Upper lobe of right lung (tissue), 1 donor: ENCODE measurements around the gene DOCK2. TPM values are rescaled to one million over a fixed set of nuclear protein-coding genes. Genes with fewer than 3 reads are reported as not detected.
"Not testable (repeated sequence)": the region's sequence is repeated elsewhere in the genome, so short reads cannot be mapped to it uniquely, and the experiment has no call there.

Experiments used
- ATAC-seq: fragments of 200-7000 bp; cut with Tn5 transposase; one replicate; pipeline ENCODE4 v1.9.1; 2020; ENCODE audit warnings: mild to moderate bottlenecking, moderate library complexity
- DNase-seq: peaks from one replicate; pipeline ENCODE4 v3.0.0-alpha.2; 2020
- H3K27ac ChIP-seq: fragments of 200-600 bp; one replicate; pipeline ENCODE4 v1.8.0; 2022
- H3K27me3 ChIP-seq: fragments of 200-600 bp; one replicate; pipeline ENCODE4 v1.8.0; 2022; ENCODE audit warnings: mild to moderate bottlenecking
- H3K36me3 ChIP-seq: fragments of 200-600 bp; one replicate; pipeline ENCODE4 v1.8.0; 2022
- H3K4me1 ChIP-seq: fragments of 200-600 bp; one replicate; pipeline ENCODE4 v1.8.0; 2022
- H3K4me3 ChIP-seq: fragments of 200-600 bp; one replicate; pipeline ENCODE4 v1.8.0; 2022; ENCODE audit warnings: mild to moderate bottlenecking
- H3K9me3 ChIP-seq: fragments of 200-600 bp; one replicate; pipeline ENCODE4 v1.8.0; 2022
- CTCF ChIP-seq: fragments of 200-600 bp; IDR thresholded peaks from one replicate; pipeline ENCODE4 v1.8.0; 2022; ENCODE audit warnings: antibody characterized with exemption
- intact Hi-C: fragments of 100-400 bp; cut with DNase I; formaldehyde crosslinking; loops from one replicate; pipeline ENCODE4 v1.11.0; 2022
- total RNA-seq: library from RNA; stranded (reverse); fragmentation: NEBNext Ultra II Directional; extraction: Animal tissue kit (Norgen Biotek cat#: 25700); gene quantifications from one replicate; pipeline ENCODE4 v1.2.1, GENCODE V29; 2021
- donor health status: DM: no; HTN: yes; CAD: no; lungs with severe emphysema.

Gene DOCK2
- total RNA-seq, 1 donor from 2014 or later: 65.4 TPM

GRCh38 chr5:169944115-169944514 is 307.0 kb downstream of the DOCK2 start:
- Histone ChIP-seq H3K4me1 (no peaks in the 10 kb centered on the region), H3K9me3 (no peaks in the 10 kb centered on the region), H3K4me3 (no peak overlapping the region), H3K27ac (no peak overlapping the region), H3K36me3 (no peaks in the 10 kb centered on the region), H3K27me3 (no peaks in the 10 kb centered on the region)
- DNase-seq (no peak), ATAC-seq (no peak)
- TF ChIP-seq CTCF: no peak
- intact Hi-C loops: no loop called here

- no peak for TF ChIP-seq CTCF
- H3K9me3 ChIP-seq: no peaks in the 10 kb centered on the region
- no peak overlapping the region for H3K4me3 ChIP-seq
- no peaks in the 10 kb centered on the region for H3K36me3 ChIP-seq
- intact Hi-C loops: no loop called here
- ATAC-seq (no peak), DNase-seq (no peak)
- no peaks in the 10 kb centered on the region for H3K4me1 ChIP-seq
- no peak overlapping the region for H3K27ac ChIP-seq
- H3K27me3 ChIP-seq: no peaks in the 10 kb centered on the region
Observed at GRCh38 chr5:169944922-169945680, 308.0 kb downstream of the DOCK2 start.

- peak; percentile 77 for ATAC-seq
Observed at GRCh38 chr5:169945831-169946261, 308.8 kb downstream of the DOCK2 start.

GRCh38 chr5:169946743-169947295 is 309.7 kb downstream of the DOCK2 start:
- intact Hi-C loops: no loop called here
- H3K9me3 ChIP-seq: no peaks in the 10 kb centered on the region
- no peak for TF ChIP-seq CTCF
- no peaks in the 10 kb centered on the region for H3K4me1 ChIP-seq
- H3K27me3 ChIP-seq: no peaks in the 10 kb centered on the region
- no peak for DNase-seq
- H3K27ac ChIP-seq: no peak overlapping the region
- ATAC-seq: no peak
- no peak overlapping the region for H3K4me3 ChIP-seq
- no peaks in the 10 kb centered on the region for H3K36me3 ChIP-seq

More at GRCh38 chr5:169945831-169946261, 308.8 kb downstream of the DOCK2 start:
- Histone ChIP-seq H3K36me3 (no peaks in the 10 kb centered on the region), H3K9me3 (no peaks in the 10 kb centered on the region), H3K4me1 (no peaks in the 10 kb centered on the region), H3K4me3 (no peak overlapping the region), H3K27me3 (no peaks in the 10 kb centered on the region), H3K27ac (no peak overlapping the region)
- intact Hi-C loops: no loop called here
- no peak for DNase-seq
- no peak for TF ChIP-seq CTCF

GRCh38 chr5:169950333-169950732 is 313.3 kb downstream of the DOCK2 start:
- intact Hi-C loops: no loop called here
- no peak for TF ChIP-seq CTCF
- Histone ChIP-seq H3K36me3 (no peaks in the 10 kb centered on the region), H3K4me1 (no peaks in the 10 kb centered on the region), H3K9me3 (no peaks in the 10 kb centered on the region), H3K27ac (no peak overlapping the region), H3K27me3 (no peaks in the 10 kb centered on the region), H3K4me3 (no peak overlapping the region)
- DNase-seq (no peak), ATAC-seq (no peak)

- H3K27ac ChIP-seq, DNase-seq, H3K4me3 ChIP-seq, H3K4me1 ChIP-seq, H3K9me3 ChIP-seq, intact Hi-C loops, H3K36me3 ChIP-seq, H3K27me3 ChIP-seq: not testable (repeated sequence)
- peak; percentile 55 for ATAC-seq
Observed at GRCh38 chr5:169953196-169953595, 316.1 kb downstream of the DOCK2 start.
